DOHH2 (cell line): ENCODE data around the gene DHRS3.

Experiments
- CTCF ChIP-seq: fragments of 200-600 bp; sonication (generic); IDR thresholded peaks from one replicate; pipeline ENCODE4 v1.5.1; 2014; ENCODE audit warnings: antibody characterized with exemption, mild to moderate bottlenecking, low read depth, low read length; ENCODE audit not compliant: poor library complexity, severe bottlenecking
- EZH2phosphoT487 ChIP-seq: fragments of 200-600 bp; sonication (generic); IDR thresholded peaks from 2 replicates; pipeline ENCODE4 v1.6.1; 2017; ENCODE audit warnings: borderline replicate concordance, mild to moderate bottlenecking, antibody characterized with exemption, low read length, moderate library complexity, mixed read lengths

- TF ChIP-seq CTCF (no peak), EZH2phosphoT487 (no peak)
These were observed 39.1 kb downstream of the DHRS3 start for GRCh38 chr1:12578860-12579422.
